HCT116 (cell line): ENCODE measurements around the gene IFITM1.

ENCODE experiments used
- CTCF ChIP-seq, 3 experiments: fragments of 200-600 bp in 1 of 3; sonication (generic) in 1 of 3; IDR thresholded peaks in 2 of 3; conservative IDR thresholded peaks in 1 of 3; 2 replicates each; pipeline ENCODE4 v1.5.1; 2012 to 2017; ENCODE audit warnings: low read depth in 2 of 3, low read length in 2 of 3, antibody characterized with exemption in 1 of 3, borderline replicate concordance in 1 of 3, control low read depth in 1 of 3, mild to moderate bottlenecking in 1 of 3, mixed read lengths in 1 of 3, mixed run types in 1 of 3, moderate library complexity in 1 of 3; ENCODE audit not compliant: insufficient read depth in 1 of 3
- EZH2 ChIP-seq: fragments of 200-600 bp; sonication (generic); IDR thresholded peaks from 2 replicates; pipeline ENCODE4 v1.6.1; 2017; ENCODE audit warnings: antibody characterized with exemption, mixed run types
- POLR2A ChIP-seq: IDR thresholded peaks from 2 replicates; pipeline ENCODE4 v1.7.0; 2011; ENCODE audit warnings: borderline replicate concordance; ENCODE audit not compliant: insufficient read depth, insufficient read length; ENCODE audit errors: extremely low read depth
- POLR2AphosphoS5 ChIP-seq: IDR thresholded peaks from 2 replicates; pipeline ENCODE4 v1.6.1; 2011; ENCODE audit warnings: mild to moderate bottlenecking, low read depth, low read length, moderate library complexity
- SRF ChIP-seq: IDR thresholded peaks from 2 replicates; pipeline ENCODE4 v1.6.1; 2012; ENCODE audit warnings: low read depth
- TF ChIP-seq, protein P1 (sequence below): IDR thresholded peaks from 2 replicates; pipeline ENCODE4 v1.6.1; 2012; ENCODE audit warnings: low read depth

DNA sequence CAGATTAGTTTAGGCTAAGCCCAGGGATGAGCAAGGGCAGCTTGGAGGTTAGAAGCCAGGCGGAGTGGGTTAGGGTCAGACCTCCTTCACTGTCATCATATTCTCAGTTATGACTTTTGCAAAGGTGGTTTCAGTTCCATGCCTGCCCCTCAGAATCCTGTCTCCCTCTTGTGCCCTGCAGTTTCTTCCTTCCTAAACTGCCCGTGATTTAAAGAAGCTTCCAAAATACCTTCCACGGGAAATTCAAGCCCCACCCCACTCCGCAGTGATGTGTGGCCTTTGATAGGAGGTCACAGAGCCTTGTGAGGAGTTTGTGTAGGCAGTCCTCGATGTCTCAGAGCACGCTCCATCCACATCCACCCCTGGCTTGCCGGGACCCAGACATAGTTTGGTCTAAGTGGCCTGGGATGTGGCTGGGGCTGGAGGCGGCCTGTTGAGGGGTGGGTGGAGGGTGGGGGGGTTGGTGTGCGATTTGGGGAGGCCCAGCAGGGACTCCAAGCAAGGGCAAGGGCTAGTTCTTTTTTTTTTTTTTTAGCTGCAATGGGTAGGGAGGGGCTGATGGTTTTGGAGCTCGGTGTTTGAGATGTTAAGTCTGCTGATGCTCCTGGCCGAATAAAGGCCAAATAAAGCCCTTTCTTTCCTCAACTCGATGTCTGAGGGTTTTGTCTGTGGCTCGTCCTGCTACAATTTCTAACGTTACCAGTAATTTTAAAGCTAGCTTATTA, 1.6 kb upstream of the IFITM1 start:
- TF ChIP-seq CTCF (IDR thresholded peaks at IDR 0.05 in 2 of 3, conservative IDR thresholded peaks at IDR 0.05 in 1 of 3; ENCODE audit: borderline replicate concordance in 1 of 3, insufficient read depth in 1 of 3, low read depth in 2 of 3, low read length in 2 of 3) (no peak), EZH2 (no peak), SRF (no peak), POLR2A (no peak), POLR2AphosphoS5 (no peak)
- TF ChIP-seq, protein P1, sequence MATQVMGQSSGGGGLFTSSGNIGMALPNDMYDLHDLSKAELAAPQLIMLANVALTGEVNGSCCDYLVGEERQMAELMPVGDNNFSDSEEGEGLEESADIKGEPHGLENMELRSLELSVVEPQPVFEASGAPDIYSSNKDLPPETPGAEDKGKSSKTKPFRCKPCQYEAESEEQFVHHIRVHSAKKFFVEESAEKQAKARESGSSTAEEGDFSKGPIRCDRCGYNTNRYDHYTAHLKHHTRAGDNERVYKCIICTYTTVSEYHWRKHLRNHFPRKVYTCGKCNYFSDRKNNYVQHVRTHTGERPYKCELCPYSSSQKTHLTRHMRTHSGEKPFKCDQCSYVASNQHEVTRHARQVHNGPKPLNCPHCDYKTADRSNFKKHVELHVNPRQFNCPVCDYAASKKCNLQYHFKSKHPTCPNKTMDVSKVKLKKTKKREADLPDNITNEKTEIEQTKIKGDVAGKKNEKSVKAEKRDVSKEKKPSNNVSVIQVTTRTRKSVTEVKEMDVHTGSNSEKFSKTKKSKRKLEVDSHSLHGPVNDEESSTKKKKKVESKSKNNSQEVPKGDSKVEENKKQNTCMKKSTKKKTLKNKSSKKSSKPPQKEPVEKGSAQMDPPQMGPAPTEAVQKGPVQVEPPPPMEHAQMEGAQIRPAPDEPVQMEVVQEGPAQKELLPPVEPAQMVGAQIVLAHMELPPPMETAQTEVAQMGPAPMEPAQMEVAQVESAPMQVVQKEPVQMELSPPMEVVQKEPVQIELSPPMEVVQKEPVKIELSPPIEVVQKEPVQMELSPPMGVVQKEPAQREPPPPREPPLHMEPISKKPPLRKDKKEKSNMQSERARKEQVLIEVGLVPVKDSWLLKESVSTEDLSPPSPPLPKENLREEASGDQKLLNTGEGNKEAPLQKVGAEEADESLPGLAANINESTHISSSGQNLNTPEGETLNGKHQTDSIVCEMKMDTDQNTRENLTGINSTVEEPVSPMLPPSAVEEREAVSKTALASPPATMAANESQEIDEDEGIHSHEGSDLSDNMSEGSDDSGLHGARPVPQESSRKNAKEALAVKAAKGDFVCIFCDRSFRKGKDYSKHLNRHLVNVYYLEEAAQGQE: no peak
